Measurements from ENCODE around the gene ADAP1. TPM values are rescaled to one million over a fixed set of nuclear protein-coding genes. Genes with fewer than 3 reads are reported as not detected.

ADAP1 gene
- total and polyA plus RNA-seq, 8 donors = 10.9 to 41.2 (median 14.4) TPM

GRCh38 chr7:914521-915194, 39.8 kb downstream of the ADAP1 start:
- DNase-seq = peak in 1 of 6 donors; percentile 61
- no peaks in the 10 kb centered on the region for H3K4me1 ChIP-seq
- no peak for FAIRE-seq
- TF ChIP-seq CTCF (IDR thresholded peaks at IDR 0.05) = no peak
- ATAC-seq = no peak
- no peak overlapping the region for H3K4me3 ChIP-seq
- H3K27ac ChIP-seq = no peak overlapping the region
- no peaks in the 10 kb centered on the region for H3K9me3 ChIP-seq
- WGBS, 2 donors = 90 to 94% methylated on average over 10 to 16 of the region's 16 CpGs
- no peaks in the 10 kb centered on the region for H3K27me3 ChIP-seq
- no peaks in the 10 kb centered on the region for H3K36me3 ChIP-seq
- intact Hi-C loops (cut with DNase I) = no loop called here

- H3K36me3 ChIP-seq = no peaks in the 10 kb centered on the region
- ATAC-seq = peak; percentile 32 to 72 (median 63)
- FAIRE-seq = no peak
- TF ChIP-seq CTCF (IDR thresholded peaks at IDR 0.05) = no peak
- intact Hi-C loops (cut with DNase I) = no loop called here
- DNase-seq = peak in 2 of 6 donors; percentile 59 to 83
- no peaks in the 10 kb centered on the region for H3K4me1 ChIP-seq
- no peaks in the 10 kb centered on the region for H3K9me3 ChIP-seq
- no peak overlapping the region for H3K4me3 ChIP-seq
- WGBS, 2 donors = 72 to 74% methylated on average over 31 of the region's 31 CpGs
- no peaks in the 10 kb centered on the region for H3K27me3 ChIP-seq
- H3K27ac ChIP-seq = no peak overlapping the region
Observed at GRCh38 chr7:913736-914520, 40.6 kb downstream of the ADAP1 start.

GRCh38 chr7:911791-912480, 42.5 kb downstream of the ADAP1 start:
- intact Hi-C loops (cut with DNase I) = no loop called here
- peak in 1 of 6 donors; percentile 67 for DNase-seq
- Histone ChIP-seq H3K27ac (no peak overlapping the region), H3K4me1 (no peaks in the 10 kb centered on the region), H3K27me3 (no peaks in the 10 kb centered on the region), H3K4me3 (no peak overlapping the region), H3K9me3 (no peaks in the 10 kb centered on the region), H3K36me3 (no peaks in the 10 kb centered on the region)
- no peak for ATAC-seq
- FAIRE-seq = no peak
- WGBS, 2 donors = 88 to 91% methylated on average over 38 to 41 of the region's 41 CpGs
- no peak for TF ChIP-seq CTCF (IDR thresholded peaks at IDR 0.05)

GRCh38 chr7:910931-911431, 43.5 kb downstream of the ADAP1 start:
- Histone ChIP-seq H3K4me3 (no peak overlapping the region), H3K27me3 (no peaks in the 10 kb centered on the region), H3K36me3 (no peaks in the 10 kb centered on the region), H3K4me1 (no peaks in the 10 kb centered on the region), H3K27ac (no peak overlapping the region), H3K9me3 (no peaks in the 10 kb centered on the region)
- peak in 1 of 6 donors; percentile 67 for DNase-seq
- no peak for FAIRE-seq
- WGBS, 2 donors = 91 to 93% methylated on average over 19 of the region's 19 CpGs
- intact Hi-C loops (cut with DNase I) = no loop called here
- TF ChIP-seq CTCF (IDR thresholded peaks at IDR 0.05) = no peak
- ATAC-seq = no peak
